ENCODE measurements around the gene SPN.
"Not testable (repeated sequence)": the region's sequence is repeated elsewhere in the genome, so short reads cannot be mapped to it uniquely, and the experiment has no call there.

DNA sequence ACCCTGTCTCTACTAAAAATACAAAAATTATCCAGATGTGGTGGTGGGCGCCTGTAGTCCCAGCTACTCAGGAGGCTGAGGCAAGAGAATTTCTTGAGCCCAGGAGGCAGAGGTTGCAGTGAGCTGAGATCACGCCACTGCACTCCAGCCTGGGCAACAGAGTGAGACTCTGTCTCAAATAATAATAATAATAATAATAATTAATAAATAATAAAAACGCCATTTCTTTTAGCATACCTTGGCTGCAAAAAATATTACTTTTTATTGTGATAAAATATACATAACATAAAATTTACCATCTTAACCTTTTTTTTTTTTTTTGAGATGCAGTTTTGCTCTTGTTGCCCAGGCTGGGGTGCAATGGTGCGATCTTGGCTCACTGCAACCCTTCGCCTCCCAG lies 39.8 kb upstream of the SPN start:
- TF ChIP-seq, protein P1, sequence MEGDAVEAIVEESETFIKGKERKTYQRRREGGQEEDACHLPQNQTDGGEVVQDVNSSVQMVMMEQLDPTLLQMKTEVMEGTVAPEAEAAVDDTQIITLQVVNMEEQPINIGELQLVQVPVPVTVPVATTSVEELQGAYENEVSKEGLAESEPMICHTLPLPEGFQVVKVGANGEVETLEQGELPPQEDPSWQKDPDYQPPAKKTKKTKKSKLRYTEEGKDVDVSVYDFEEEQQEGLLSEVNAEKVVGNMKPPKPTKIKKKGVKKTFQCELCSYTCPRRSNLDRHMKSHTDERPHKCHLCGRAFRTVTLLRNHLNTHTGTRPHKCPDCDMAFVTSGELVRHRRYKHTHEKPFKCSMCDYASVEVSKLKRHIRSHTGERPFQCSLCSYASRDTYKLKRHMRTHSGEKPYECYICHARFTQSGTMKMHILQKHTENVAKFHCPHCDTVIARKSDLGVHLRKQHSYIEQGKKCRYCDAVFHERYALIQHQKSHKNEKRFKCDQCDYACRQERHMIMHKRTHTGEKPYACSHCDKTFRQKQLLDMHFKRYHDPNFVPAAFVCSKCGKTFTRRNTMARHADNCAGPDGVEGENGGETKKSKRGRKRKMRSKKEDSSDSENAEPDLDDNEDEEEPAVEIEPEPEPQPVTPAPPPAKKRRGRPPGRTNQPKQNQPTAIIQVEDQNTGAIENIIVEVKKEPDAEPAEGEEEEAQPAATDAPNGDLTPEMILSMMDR (conservative IDR thresholded peaks at IDR 0.05; ENCODE audit: low read depth, low read length): not testable (repeated sequence)
- TF ChIP-seq EZH2 (IDR thresholded peaks at IDR 0.05; ENCODE audit: low read length, unreplicated experiment); EZH2phosphoT487 (IDR thresholded peaks at IDR 0.05; ENCODE audit: borderline replicate concordance, low read length): not testable (repeated sequence)
